ENCODE data around the gene PTGIR.

GRCh38 chr19:46646402-46646801 is 21.5 kb upstream of the PTGIR start:
- TF ChIP-seq EZH2phosphoT487 (IDR thresholded peaks at IDR 0.05; ENCODE audit: low read depth) = no peak
- no peak for TF ChIP-seq CTCF (IDR thresholded peaks at IDR 0.05; ENCODE audit: low read depth, low read length)

Data from OCI-LY3 (cell line).